IMR-90 (cell line): ENCODE data around the gene ATL2. TPM values are rescaled to one million over a fixed set of nuclear protein-coding genes. Genes with fewer than 3 reads are reported as not detected.

Source experiments
- ATAC-seq: fragments of 200-7000 bp; cut with Tn5 transposase; 2 replicates; pipeline ENCODE4 v1.9.1; 2020; ENCODE audit warnings: low read depth, mild to moderate bottlenecking, moderate library complexity
- BruUV-seq: library from RNA; stranded (reverse); fragments of 400-500 nt; replicated peaks from 2 replicates; lab custom pipeline; 2021; lab: Mats Ljungman, UMichigan
- CTCF ChIA-PET: fragments of 300-600 bp; formaldehyde crosslinking; extraction: SDS; loops from one replicate; lab custom pipeline; 2021; ENCODE audit warnings: antibody characterized with exemption; lab: Yijun Ruan, JAX
- POLR2A ChIA-PET: fragments of 300-600 bp; sonication (Branson Sonifier 250); formaldehyde crosslinking; loops from one replicate; lab custom pipeline; 2022; ENCODE audit warnings: antibody characterized with exemption; ENCODE audit not compliant: unreplicated experiment; lab: Charles Lee
- DNase-seq: peaks from one replicate; pipeline ENCODE4 v3.0.0; 2013
- H2AFZ ChIP-seq: replicated peaks from 2 replicates; pipeline ENCODE3; 2013; ENCODE audit warnings: low read length, mild to moderate bottlenecking; ENCODE audit not compliant: poor library complexity
- H2AK5ac ChIP-seq: 2 replicates; pipeline ENCODE4 v1.6.1; 2013; ENCODE audit warnings: low read depth, low read length, inconsistent platforms
- H2AK9ac ChIP-seq: replicated peaks from 2 replicates; pipeline ENCODE3; 2013; ENCODE audit warnings: mild to moderate bottlenecking, low read depth, low read length, moderate library complexity; ENCODE audit not compliant: poor library complexity
- H2BK120ac ChIP-seq: 2 replicates; pipeline ENCODE4 v1.6.1; 2013; ENCODE audit warnings: low read depth, low read length, inconsistent platforms
- H2BK15ac ChIP-seq: 3 replicates; pipeline ENCODE4 v1.6.1; 2013; ENCODE audit warnings: low read depth, low read length, inconsistent platforms
- H2BK20ac ChIP-seq: 2 replicates; pipeline ENCODE4 v1.6.1; 2013; ENCODE audit warnings: low read depth, mild to moderate bottlenecking, inconsistent platforms, low read length, moderate library complexity
- H2BK5ac ChIP-seq: 2 replicates; pipeline ENCODE4 v1.6.1; 2013; ENCODE audit warnings: mild to moderate bottlenecking, low read depth, low read length, inconsistent platforms; ENCODE audit not compliant: poor library complexity, severe bottlenecking
- H3K14ac ChIP-seq: replicated peaks from 2 replicates; pipeline ENCODE4 v1.6.1; 2013; ENCODE audit warnings: low read depth, low read length, inconsistent platforms
- H3K18ac ChIP-seq: 2 replicates; pipeline ENCODE4 v1.6.1; 2013; ENCODE audit warnings: low read depth, low read length, control low read depth
- H3K23ac ChIP-seq: 2 replicates; pipeline ENCODE4 v1.6.1; 2013; ENCODE audit warnings: low read depth, low read length, inconsistent platforms
- H3K27ac ChIP-seq: 2 replicates; pipeline ENCODE4 v1.5.1; 2013; ENCODE audit warnings: mild to moderate bottlenecking, control low read depth, low read length; ENCODE audit not compliant: insufficient read depth
- H3K27me3 ChIP-seq: 2 replicates; pipeline ENCODE4 v1.6.1; 2013; ENCODE audit warnings: low read length; ENCODE audit not compliant: control insufficient read depth, insufficient read depth
- H3K36me3 ChIP-seq: 2 replicates; pipeline ENCODE4 v1.6.1; 2013; ENCODE audit warnings: low read length, mixed read lengths; ENCODE audit not compliant: control insufficient read depth, insufficient read depth
- H3K4ac ChIP-seq: 2 replicates; pipeline ENCODE4 v1.6.1; 2013; ENCODE audit warnings: low read depth, low read length, inconsistent platforms
- H3K4me1 ChIP-seq: 2 replicates; pipeline ENCODE4 v1.6.1; 2013; ENCODE audit warnings: low read length, mixed read lengths; ENCODE audit not compliant: control insufficient read depth, insufficient read depth
- H3K4me2 ChIP-seq: 2 replicates; pipeline ENCODE4 v1.6.1; 2013; ENCODE audit warnings: low read depth, mild to moderate bottlenecking, control low read depth, low read length, moderate library complexity
- H3K4me3 ChIP-seq: 2 replicates; pipeline ENCODE4 v1.5.1; 2013; ENCODE audit warnings: low read depth, mild to moderate bottlenecking, control low read depth, low read length, moderate library complexity; ENCODE audit not compliant: insufficient read depth
- H3K56ac ChIP-seq: 2 replicates; pipeline ENCODE4 v1.6.1; 2013; ENCODE audit warnings: low read length, inconsistent platforms; ENCODE audit not compliant: insufficient read depth; ENCODE audit errors: extremely low read depth
- H3K79me1 ChIP-seq, 2 experiments: 2 replicates each; pipeline ENCODE4 v1.6.1; 2013; ENCODE audit warnings: low read length in 2 of 2, inconsistent platforms in 1 of 2, low read depth in 1 of 2
- H3K9ac ChIP-seq: 2 replicates; pipeline ENCODE4 v1.6.1; 2013; ENCODE audit warnings: low read depth, low read length, control low read depth
- H3K9me1 ChIP-seq: 2 replicates; pipeline ENCODE4 v1.6.1; 2013; ENCODE audit warnings: low read length, inconsistent platforms; ENCODE audit not compliant: insufficient read depth
- H3K9me3 ChIP-seq: 2 replicates; pipeline ENCODE4 v1.6.1; 2013; ENCODE audit warnings: low read length; ENCODE audit not compliant: control insufficient read depth, insufficient read depth
- H4K20me1 ChIP-seq: 2 replicates; pipeline ENCODE4 v1.6.1; 2013; ENCODE audit warnings: low read length, inconsistent platforms; ENCODE audit not compliant: insufficient read depth
- H4K5ac ChIP-seq: 2 replicates; pipeline ENCODE4 v1.6.1; 2013; ENCODE audit warnings: mild to moderate bottlenecking, low read depth, low read length, control low read depth
- H4K8ac ChIP-seq, 2 experiments: 2 replicates each; pipeline ENCODE4 v1.6.1; 2013; ENCODE audit warnings: low read depth in 2 of 2, low read length in 2 of 2, control low read depth in 1 of 2, inconsistent platforms in 1 of 2
- H4K91ac ChIP-seq: 2 replicates; pipeline ENCODE4 v1.6.1; 2013; ENCODE audit warnings: low read depth, low read length, inconsistent platforms; ENCODE audit not compliant: insufficient read depth
- ELK1 ChIP-seq: fragments of 150-350 bp; IDR thresholded peaks from 2 replicates; pipeline ENCODE4 v1.6.1; 2016; ENCODE audit warnings: low read depth, mild to moderate bottlenecking, low read length, moderate library complexity, borderline replicate concordance
- MAFK ChIP-seq: IDR thresholded peaks from 2 replicates; pipeline ENCODE4 v1.6.1; 2012; ENCODE audit warnings: low read depth, low read length, improper control_type of control experiment
- MAZ ChIP-seq: IDR thresholded peaks from 2 replicates; pipeline ENCODE4 v1.6.1; 2012; ENCODE audit warnings: low read depth, mild to moderate bottlenecking, low read length, improper control_type of control experiment, moderate library complexity, borderline replicate concordance
- POLR2A ChIP-seq: IDR thresholded peaks from 2 replicates; pipeline ENCODE4 v1.6.1; 2012; ENCODE audit warnings: mild to moderate bottlenecking, low read depth, low read length
- SMC3 ChIP-seq: fragments of 150-350 bp; IDR thresholded peaks from 2 replicates; pipeline ENCODE4 v1.6.1; 2016; ENCODE audit warnings: low read depth, mild to moderate bottlenecking, antibody characterized with exemption, low read length, moderate library complexity
- USF2 ChIP-seq: fragments of 150-350 bp; IDR thresholded peaks from 2 replicates; pipeline ENCODE4 v1.6.1; 2017; ENCODE audit warnings: mild to moderate bottlenecking, antibody characterized with exemption, low read length, low read depth
- dilution Hi-C: fragments of 300-500 bp; cut with HindIII; formaldehyde crosslinking; loops from one replicate; pipeline ENCODE4 v1.14.3; 2018; ENCODE audit warnings: low sequenced_read_pairs; ENCODE audit not compliant: unreplicated experiment
- in situ Hi-C: fragments of 300-500 bp; cut with MboI; formaldehyde crosslinking; loops from 3 replicates; pipeline ENCODE4 v1.14.3; 2019; ENCODE audit warnings: low sequenced_read_pairs, inconsistent platforms, mixed read lengths
- intact Hi-C: fragments of 100-400 bp; cut with micrococcal nuclease; formaldehyde crosslinking; loops from 2 replicates; pipeline ENCODE4 v1.10.0; 2022
- polyA plus RNA-seq, 3 experiments: library from polyadenylated mRNA; depleted of rRNA; stranded (reverse); fragments of >200 nt; gene quantifications; 2 replicates each; pipeline ENCODE4 v1.2.3, GENCODE V29; 2012; ENCODE audit warnings: low replicate concordance in 1 of 3
- total RNA-seq: library from RNA; depleted of rRNA; stranded (reverse); fragments of >200 nt; gene quantifications from 2 replicates; pipeline ENCODE4 v1.2.3, GENCODE V29; 2012

ATL2 gene
- total and polyA plus RNA-seq, 2 of the 4 experiments (the other 2 are of a cell fraction), result 16.0 to 62.6 TPM

GRCh38 chr2:38400513-38400912 lies 23.4 kb upstream of the ATL2 start:
- H3K36me3 ChIP-seq, result no peaks in the 10 kb centered on the region
- H3K9me1 ChIP-seq, result no peaks in the 10 kb centered on the region
- DNase-seq (no peak), ATAC-seq (no peak)
- no peak overlapping the region for H3K4me2 ChIP-seq
- no peak overlapping the region for H2AFZ ChIP-seq
- H3K79me1 ChIP-seq, result no peaks in the 10 kb centered on the region
- no peak overlapping the region for H3K56ac ChIP-seq
- no peak overlapping the region for H4K91ac ChIP-seq
- no peak overlapping the region for H2BK5ac ChIP-seq
- ChIA-PET POLR2A (no interaction called here), CTCF (no interaction called here)
- dilution Hi-C loops (no loop called here), intact Hi-C loops (no loop called here), in situ Hi-C loops (no loop called here)
- no peak overlapping the region for H4K8ac ChIP-seq
- no peaks in the 10 kb centered on the region; the same call in 1 of the 2 replicates for H3K9me3 ChIP-seq
- H3K9ac ChIP-seq, result no peak overlapping the region
- no peak overlapping the region for H3K4ac ChIP-seq
- H3K4me3 ChIP-seq, result no peak overlapping the region
- H4K20me1 ChIP-seq, result no peaks in the 10 kb centered on the region
- no peaks in the 10 kb centered on the region; the same call in 1 of the 2 replicates for H3K27me3 ChIP-seq
- no peak overlapping the region for H2AK5ac ChIP-seq
- no peak overlapping the region for H2BK20ac ChIP-seq
- H3K23ac ChIP-seq, result no peak overlapping the region
- no peak overlapping the region for H3K18ac ChIP-seq
- H2AK9ac ChIP-seq, result no peak overlapping the region
- H4K5ac ChIP-seq, result no peak overlapping the region
- H3K4me1 ChIP-seq, result no peaks in the 10 kb centered on the region
- H3K14ac ChIP-seq, result no peak overlapping the region
- no peak overlapping the region for H2BK15ac ChIP-seq
- TF ChIP-seq USF2 (no peak), MAFK (no peak), MAZ (no peak), SMC3 (no peak), ELK1 (no peak), POLR2A (no peak)
- H2BK120ac ChIP-seq, result no peak overlapping the region
- no peak overlapping the region for H3K27ac ChIP-seq
- no TSS peak for BruUV-seq
